K562 (cell line): ENCODE data around the gene RNGTT. TPM values are rescaled to one million over a fixed set of nuclear protein-coding genes. Genes with fewer than 3 reads are reported as not detected.

ENCODE experiments used
- FOXM1 ChIP-seq, 2 experiments: fragments of 450-650 bp in 1 of 2; sonication (generic) in 1 of 2; formaldehyde crosslinking in 1 of 2; IDR thresholded peaks; 2 replicates each; pipeline versions ENCODE4 v1.6.1 to v1.9.0; 2017 to 2022; ENCODE audit warnings: low read depth in 2 of 2, mild to moderate bottlenecking in 2 of 2, missing genetic modification reagents in 1 of 2, moderate library complexity in 1 of 2
- KLF13 ChIP-seq: fragments of 450-650 bp; IDR thresholded peaks from 2 replicates; pipeline ENCODE4 v1.6.1; 2016; ENCODE audit warnings: missing genetic modification characterization, low read depth, mild to moderate bottlenecking, missing compliant biosample characterization, moderate library complexity, borderline replicate concordance
- NR2C2 ChIP-seq, 2 experiments: fragments of 200-800 bp in 1 of 2; sonication (Bioruptor generic) in 1 of 2; sonication (generic) in 1 of 2; formaldehyde crosslinking in 1 of 2; IDR thresholded peaks; 2 replicates each; pipeline versions ENCODE4 v1.6.1 to v1.8.0; 2016 to 2022; ENCODE audit warnings: mild to moderate bottlenecking in 1 of 2, missing compliant biosample characterization in 1 of 2, missing genetic modification characterization in 1 of 2, missing genetic modification reagents in 1 of 2
- POLR2A ChIP-seq: fragments of 450-650 bp; conservative IDR thresholded peaks from 2 replicates; pipeline ENCODE4 v1.6.1; 2016
- SMC3 ChIP-seq: conservative IDR thresholded peaks from 2 replicates; pipeline ENCODE4 v1.6.1; 2011; ENCODE audit warnings: low read depth, low read length, improper control_type of control experiment; ENCODE audit not compliant: insufficient read depth
- ZNF174 ChIP-seq: fragments of 250-450 bp; sonication (Bioruptor Pico); IDR thresholded peaks from 2 replicates; pipeline ENCODE4 v1.4.0; 2020; ENCODE audit warnings: mild to moderate bottlenecking
- polyA plus RNA-seq, 8 experiments: library from polyadenylated mRNA; depleted of rRNA in 4 of 8; stranded (reverse) in 5 of 8; unstranded in 3 of 8; fragments of >200 nt; fragmentation: Nextera tagmentation in 2 of 8; fragmentation: Illumina TruSeq in 1 of 8; extraction: Ambion mirVana in 2 of 8; extraction: Trizol in 1 of 8; gene quantifications; 2 replicates each; pipeline versions ENCODE4 v1.2.1 to v1.2.3, GENCODE V29; 2011 to 2014; ENCODE audit warnings: inconsistent platforms in 1 of 8, missing spikeins in 1 of 8
- total RNA-seq, 7 experiments: library from RNA; depleted of rRNA in 6 of 7; stranded (reverse); fragments of >200 nt in 6 of 7; fragmentation: Illumina TruSeq in 2 of 7; extraction: Trizol in 2 of 7; gene quantifications; 2 replicates each; pipeline versions ENCODE4 v1.2.1 to v1.2.3, GENCODE V29; 2011 to 2021; ENCODE audit warnings: low replicate concordance in 1 of 7
- TF ChIP-seq, protein P1 (sequence below): IDR thresholded peaks from 2 replicates; pipeline ENCODE4 v1.6.1; 2016; ENCODE audit warnings: missing genetic modification characterization, missing compliant biosample characterization
- TF ChIP-seq, protein P2 (sequence below), 3 experiments: fragments of 200-800 bp in 1 of 3; fragments of 250-450 bp in 1 of 3; fragments of 450-650 bp in 1 of 3; sonication (Bioruptor Pico) in 1 of 3; sonication (Bioruptor generic) in 1 of 3; formaldehyde crosslinking in 1 of 3; IDR thresholded peaks; 2 replicates each; pipeline versions ENCODE4 v1.6.1 to v1.8.0; 2016 to 2022; ENCODE audit warnings: mild to moderate bottlenecking in 2 of 3, missing genetic modification characterization in 2 of 3, missing compliant biosample characterization in 1 of 3, moderate library complexity in 1 of 3
- TF ChIP-seq, protein P3 (sequence below), 2 experiments: fragments of 450-650 bp; IDR thresholded peaks; 2 replicates each; pipeline ENCODE4 v1.6.1; 2018; ENCODE audit warnings: mild to moderate bottlenecking in 2 of 2, low read depth in 1 of 2; ENCODE audit not compliant: partially characterized antibody in 2 of 2
- TF ChIP-seq, protein P4 (sequence below): IDR thresholded peaks from 2 replicates; pipeline ENCODE4 v1.6.1; 2014; ENCODE audit warnings: antibody characterized with exemption
- TF ChIP-seq, protein P5 (sequence below): sonication (generic); formaldehyde crosslinking; IDR thresholded peaks from 2 replicates; pipeline ENCODE4 v1.9.0; 2022; ENCODE audit warnings: mild to moderate bottlenecking, missing genetic modification reagents

RNGTT gene
- total and polyA plus RNA-seq, 9 of the 15 experiments (the other 6 are each of a cell fraction or from before 2014, with no cell fraction given) = 6.1 to 31.7 (median 19.5) TPM

DNA sequence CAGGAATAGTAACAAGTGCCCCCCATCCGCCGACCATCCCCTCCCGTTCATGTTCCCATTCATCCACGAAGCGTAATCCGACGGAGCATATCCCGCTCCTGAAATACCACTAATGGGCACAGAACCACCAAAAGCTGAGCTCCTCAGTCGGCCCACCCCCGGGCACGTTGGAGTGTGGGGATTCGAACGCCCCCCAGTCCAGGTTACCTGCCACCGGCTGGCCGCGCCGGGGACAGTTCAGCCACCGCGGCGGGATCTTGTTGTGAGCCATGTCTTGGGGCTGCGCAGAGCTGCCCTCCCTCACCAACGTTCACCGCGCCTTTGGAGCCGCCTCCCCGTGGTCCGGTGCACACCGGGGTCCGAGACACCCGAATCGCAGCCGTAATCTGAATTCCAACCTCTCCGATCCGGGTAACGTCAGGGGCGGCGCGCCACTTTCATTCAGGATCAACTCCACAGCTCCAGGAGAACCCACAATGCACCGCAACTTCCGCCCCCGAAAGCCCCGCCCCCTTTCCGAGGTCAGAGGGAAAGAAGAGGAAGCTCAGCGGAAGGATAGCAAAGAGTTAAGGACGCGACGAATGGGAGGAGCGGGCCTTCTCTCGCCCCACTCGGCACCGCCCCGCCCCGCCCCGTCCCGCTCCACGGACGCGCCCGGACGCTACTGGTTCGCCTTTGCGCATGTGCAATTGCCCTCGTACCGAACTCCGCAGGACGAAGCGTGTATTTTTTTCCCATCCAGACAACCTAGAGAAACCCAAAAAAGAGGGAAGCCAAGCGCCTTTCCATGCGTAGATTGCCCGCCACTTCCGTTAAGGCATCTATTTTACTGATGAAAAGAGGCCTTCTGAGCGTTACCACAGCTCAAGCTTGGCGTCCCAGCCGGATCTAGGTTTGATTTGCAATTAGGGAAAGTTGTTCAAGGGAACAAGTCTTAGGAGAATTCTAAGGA is at the start of gene RNGTT (continued):
- TF ChIP-seq, protein P1, sequence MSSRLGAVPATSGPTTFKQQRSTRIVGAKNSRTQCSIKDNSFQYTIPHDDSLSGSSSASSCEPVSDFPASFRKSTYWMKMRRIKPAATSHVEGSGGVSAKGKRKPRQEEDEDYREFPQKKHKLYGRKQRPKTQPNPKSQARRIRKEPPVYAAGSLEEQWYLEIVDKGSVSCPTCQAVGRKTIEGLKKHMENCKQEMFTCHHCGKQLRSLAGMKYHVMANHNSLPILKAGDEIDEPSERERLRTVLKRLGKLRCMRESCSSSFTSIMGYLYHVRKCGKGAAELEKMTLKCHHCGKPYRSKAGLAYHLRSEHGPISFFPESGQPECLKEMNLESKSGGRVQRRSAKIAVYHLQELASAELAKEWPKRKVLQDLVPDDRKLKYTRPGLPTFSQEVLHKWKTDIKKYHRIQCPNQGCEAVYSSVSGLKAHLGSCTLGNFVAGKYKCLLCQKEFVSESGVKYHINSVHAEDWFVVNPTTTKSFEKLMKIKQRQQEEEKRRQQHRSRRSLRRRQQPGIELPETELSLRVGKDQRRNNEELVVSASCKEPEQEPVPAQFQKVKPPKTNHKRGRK (tag) = no peak
- TF ChIP-seq, protein P2, sequence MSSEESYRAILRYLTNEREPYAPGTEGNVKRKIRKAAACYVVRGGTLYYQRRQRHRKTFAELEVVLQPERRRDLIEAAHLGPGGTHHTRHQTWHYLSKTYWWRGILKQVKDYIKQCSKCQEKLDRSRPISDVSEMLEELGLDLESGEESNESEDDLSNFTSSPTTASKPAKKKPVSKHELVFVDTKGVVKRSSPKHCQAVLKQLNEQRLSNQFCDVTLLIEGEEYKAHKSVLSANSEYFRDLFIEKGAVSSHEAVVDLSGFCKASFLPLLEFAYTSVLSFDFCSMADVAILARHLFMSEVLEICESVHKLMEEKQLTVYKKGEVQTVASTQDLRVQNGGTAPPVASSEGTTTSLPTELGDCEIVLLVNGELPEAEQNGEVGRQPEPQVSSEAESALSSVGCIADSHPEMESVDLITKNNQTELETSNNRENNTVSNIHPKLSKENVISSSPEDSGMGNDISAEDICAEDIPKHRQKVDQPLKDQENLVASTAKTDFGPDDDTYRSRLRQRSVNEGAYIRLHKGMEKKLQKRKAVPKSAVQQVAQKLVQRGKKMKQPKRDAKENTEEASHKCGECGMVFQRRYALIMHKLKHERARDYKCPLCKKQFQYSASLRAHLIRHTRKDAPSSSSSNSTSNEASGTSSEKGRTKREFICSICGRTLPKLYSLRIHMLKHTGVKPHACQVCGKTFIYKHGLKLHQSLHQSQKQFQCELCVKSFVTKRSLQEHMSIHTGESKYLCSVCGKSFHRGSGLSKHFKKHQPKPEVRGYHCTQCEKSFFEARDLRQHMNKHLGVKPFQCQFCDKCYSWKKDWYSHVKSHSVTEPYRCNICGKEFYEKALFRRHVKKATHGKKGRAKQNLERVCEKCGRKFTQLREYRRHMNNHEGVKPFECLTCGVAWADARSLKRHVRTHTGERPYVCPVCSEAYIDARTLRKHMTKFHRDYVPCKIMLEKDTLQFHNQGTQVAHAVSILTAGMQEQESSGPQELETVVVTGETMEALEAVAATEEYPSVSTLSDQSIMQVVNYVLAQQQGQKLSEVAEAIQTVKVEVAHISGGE (CRISPR knock-in tag; IDR thresholded peaks at IDR 0.05) = no peak
- TF ChIP-seq, protein P3, sequence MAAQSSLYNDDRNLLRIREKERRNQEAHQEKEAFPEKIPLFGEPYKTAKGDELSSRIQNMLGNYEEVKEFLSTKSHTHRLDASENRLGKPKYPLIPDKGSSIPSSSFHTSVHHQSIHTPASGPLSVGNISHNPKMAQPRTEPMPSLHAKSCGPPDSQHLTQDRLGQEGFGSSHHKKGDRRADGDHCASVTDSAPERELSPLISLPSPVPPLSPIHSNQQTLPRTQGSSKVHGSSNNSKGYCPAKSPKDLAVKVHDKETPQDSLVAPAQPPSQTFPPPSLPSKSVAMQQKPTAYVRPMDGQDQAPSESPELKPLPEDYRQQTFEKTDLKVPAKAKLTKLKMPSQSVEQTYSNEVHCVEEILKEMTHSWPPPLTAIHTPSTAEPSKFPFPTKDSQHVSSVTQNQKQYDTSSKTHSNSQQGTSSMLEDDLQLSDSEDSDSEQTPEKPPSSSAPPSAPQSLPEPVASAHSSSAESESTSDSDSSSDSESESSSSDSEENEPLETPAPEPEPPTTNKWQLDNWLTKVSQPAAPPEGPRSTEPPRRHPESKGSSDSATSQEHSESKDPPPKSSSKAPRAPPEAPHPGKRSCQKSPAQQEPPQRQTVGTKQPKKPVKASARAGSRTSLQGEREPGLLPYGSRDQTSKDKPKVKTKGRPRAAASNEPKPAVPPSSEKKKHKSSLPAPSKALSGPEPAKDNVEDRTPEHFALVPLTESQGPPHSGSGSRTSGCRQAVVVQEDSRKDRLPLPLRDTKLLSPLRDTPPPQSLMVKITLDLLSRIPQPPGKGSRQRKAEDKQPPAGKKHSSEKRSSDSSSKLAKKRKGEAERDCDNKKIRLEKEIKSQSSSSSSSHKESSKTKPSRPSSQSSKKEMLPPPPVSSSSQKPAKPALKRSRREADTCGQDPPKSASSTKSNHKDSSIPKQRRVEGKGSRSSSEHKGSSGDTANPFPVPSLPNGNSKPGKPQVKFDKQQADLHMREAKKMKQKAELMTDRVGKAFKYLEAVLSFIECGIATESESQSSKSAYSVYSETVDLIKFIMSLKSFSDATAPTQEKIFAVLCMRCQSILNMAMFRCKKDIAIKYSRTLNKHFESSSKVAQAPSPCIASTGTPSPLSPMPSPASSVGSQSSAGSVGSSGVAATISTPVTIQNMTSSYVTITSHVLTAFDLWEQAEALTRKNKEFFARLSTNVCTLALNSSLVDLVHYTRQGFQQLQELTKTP (IDR thresholded peaks at IDR 0.05; ENCODE audit: low read depth in 1 of 2, partially characterized antibody in 2 of 2) = peak in 1 of 2 experiments; percentile 49
- 0 out of 2 replicates have a peak, but pooled peaks have one; percentile 30 for TF ChIP-seq KLF13 (tag)
- TF ChIP-seq POLR2A = peak; percentile 91
- TF ChIP-seq, protein P4, sequence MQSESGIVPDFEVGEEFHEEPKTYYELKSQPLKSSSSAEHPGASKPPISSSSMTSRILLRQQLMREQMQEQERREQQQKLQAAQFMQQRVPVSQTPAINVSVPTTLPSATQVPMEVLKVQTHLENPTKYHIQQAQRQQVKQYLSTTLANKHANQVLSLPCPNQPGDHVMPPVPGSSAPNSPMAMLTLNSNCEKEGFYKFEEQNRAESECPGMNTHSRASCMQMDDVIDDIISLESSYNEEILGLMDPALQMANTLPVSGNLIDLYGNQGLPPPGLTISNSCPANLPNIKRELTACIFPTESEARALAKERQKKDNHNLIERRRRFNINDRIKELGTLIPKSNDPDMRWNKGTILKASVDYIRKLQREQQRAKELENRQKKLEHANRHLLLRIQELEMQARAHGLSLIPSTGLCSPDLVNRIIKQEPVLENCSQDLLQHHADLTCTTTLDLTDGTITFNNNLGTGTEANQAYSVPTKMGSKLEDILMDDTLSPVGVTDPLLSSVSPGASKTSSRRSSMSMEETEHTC = no peak
- no peak for TF ChIP-seq ZNF174 (CRISPR knock-in tag)
- TF ChIP-seq, protein P5, sequence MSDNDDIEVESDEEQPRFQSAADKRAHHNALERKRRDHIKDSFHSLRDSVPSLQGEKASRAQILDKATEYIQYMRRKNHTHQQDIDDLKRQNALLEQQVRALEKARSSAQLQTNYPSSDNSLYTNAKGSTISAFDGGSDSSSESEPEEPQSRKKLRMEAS (CRISPR knock-in tag) = peak; percentile 38; the same call in 1 of the 2 replicates
- no peak for TF ChIP-seq FOXM1 (IDR thresholded peaks at IDR 0.05; ENCODE audit: low read depth)
- TF ChIP-seq FOXM1 (CRISPR knock-in tag; IDR thresholded peaks at IDR 0.05; ENCODE audit: low read depth) = no peak
- no peak for TF ChIP-seq SMC3
- peak; percentile 94 for TF ChIP-seq NR2C2 (CRISPR knock-in tag; IDR thresholded peaks at IDR 0.05)
- peak; percentile 99 for TF ChIP-seq NR2C2 (tag; IDR thresholded peaks at IDR 0.05)
